ENCODE data around the gene CLCN7.
A peak's percentile ranks its signal among the peaks of the same experiment; 100 is the strongest.

Gene CLCN7

GRCh38 chr16:1474796-1475551 is at the start of gene CLCN7:
Gene CLCN7 (minus strand): TSS chr16:1475028. CDS start chr16:1474974, 54 bp downstream.
- peak; percentile 87 for DNase-seq

- no peak for DNase-seq
Measured at GRCh38 chr16:1524366-1524765, 49.5 kb upstream of the CLCN7 start.

DNA sequence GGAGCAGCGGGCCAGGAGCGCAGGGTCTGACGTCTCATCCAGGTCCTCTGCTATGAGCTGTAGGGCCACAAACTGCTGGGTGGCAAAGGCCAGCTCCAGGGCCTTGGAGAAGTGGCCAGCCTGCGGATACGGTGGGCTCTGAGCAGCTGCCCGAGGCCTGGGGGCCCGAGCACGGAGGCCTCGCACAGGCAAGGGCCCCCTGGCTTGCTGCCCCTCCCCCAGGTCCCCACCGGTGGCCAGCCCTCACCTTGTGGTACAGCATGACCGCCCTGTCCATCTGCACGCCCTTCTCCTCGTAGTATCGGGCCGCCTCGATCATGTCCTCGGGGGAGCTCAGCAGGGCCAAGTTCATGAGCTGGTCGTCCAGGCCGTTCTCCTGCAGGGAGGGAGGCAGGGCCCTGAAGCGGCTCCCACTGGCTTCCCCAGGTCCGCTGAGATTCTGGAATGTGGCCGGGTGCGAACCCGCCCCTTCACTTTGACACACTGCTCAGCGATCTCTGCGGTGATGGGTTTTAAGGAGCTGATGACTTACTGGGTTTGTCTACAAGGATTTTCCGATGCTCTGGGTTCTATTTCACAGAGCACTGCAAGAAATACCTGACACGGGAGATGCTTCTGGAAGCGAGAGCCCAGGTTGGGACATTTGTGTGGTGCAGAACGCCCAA is 48.9 kb upstream of the CLCN7 start:
- no peak for DNase-seq

GRCh38 chr16:1520461-1520860 is 45.6 kb upstream of the CLCN7 start:
- no peak for DNase-seq

GRCh38 chr16:1519831-1520230 is 45.0 kb upstream of the CLCN7 start:
- DNase-seq = no peak

GRCh38 chr16:1518626-1519135 is 43.9 kb upstream of the CLCN7 start:
- DNase-seq = no peak

DNA sequence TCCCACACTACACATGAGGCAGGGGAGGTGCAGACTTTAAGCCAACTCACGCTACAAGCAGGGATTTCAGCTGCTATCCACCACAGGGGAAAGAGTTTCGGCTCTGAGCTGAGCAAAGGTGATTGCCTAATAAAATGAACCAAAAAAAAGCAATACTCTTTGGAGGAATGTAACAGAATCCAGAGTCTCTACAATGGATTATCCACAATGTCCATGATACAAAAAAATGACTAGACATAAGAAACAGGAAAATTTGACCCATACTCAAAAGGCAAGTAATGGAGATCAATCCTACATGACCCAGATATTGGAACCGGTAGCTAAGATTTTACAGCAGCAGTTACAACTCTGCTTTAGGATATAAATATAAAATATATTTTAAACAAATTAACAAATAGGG is 39.7 kb upstream of the CLCN7 start:
- DNase-seq = no peak

GRCh38 chr16:1512774-1513173 is 37.9 kb upstream of the CLCN7 start:
- no peak for DNase-seq

DNA sequence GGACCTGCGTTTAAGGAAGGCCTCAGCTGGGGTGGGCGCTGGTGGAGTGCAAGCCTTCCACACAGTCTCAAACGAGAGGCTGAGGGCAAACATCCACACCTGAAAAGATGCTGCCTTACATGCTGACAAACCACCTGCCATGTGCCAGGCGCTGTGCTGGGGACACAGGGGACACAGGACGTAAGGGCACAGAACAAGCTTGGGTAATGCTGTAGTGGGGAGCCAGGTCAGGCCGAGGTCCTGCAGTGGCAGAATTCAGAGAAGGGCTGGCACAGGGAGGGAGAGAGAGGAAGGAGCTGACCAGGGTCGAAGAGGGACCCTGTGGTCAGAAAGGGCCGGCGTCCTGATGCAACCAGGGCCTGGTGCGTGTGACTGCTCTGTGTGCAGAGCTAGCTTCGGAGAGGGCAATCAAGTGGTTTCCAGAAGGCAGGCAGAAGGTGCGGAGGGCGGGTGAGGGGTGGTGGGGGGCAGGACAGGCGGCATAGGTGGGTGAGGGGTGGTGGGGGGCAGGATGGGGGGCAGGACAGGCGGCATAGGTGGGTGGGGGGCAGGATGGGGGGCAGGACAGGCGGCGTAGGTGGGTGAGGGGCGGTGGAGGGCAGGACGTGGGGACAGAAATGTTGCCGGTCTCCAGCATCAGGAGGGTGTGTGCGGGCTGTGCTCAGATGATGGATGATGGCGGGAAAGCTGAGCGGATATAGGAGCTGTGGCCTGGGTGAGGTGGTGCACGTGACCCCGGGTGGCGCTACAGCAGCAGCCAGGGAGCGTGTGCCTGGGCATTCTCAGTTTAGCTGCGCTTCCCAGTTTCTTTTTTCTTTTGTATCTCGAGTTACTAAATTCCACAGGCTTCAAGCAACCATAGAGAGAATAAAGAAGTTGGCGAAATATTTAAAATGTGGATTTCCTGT is 37.1 kb upstream of the CLCN7 start:
- no peak for DNase-seq

DNA sequence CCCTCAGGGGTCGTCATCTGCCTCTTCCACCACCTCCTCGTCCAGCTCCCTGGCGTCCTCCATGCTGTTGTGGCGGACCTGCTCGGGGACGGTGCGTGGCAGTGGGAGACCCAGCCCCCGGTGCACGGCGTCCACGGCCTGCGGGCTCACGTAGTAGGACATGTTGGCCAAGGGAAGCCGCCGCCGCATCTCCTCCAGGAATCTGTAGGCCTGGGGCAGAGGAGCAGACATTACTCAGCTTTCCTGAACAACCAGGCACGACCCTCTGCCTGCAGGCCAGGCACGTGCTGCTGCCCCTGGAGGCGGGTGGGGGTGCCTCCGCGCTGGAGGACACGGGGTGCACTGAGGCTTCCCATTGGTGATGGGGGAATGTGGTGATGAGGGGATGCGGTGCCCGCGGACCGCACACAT is 36.1 kb upstream of the CLCN7 start:
- no peak for DNase-seq

DNA sequence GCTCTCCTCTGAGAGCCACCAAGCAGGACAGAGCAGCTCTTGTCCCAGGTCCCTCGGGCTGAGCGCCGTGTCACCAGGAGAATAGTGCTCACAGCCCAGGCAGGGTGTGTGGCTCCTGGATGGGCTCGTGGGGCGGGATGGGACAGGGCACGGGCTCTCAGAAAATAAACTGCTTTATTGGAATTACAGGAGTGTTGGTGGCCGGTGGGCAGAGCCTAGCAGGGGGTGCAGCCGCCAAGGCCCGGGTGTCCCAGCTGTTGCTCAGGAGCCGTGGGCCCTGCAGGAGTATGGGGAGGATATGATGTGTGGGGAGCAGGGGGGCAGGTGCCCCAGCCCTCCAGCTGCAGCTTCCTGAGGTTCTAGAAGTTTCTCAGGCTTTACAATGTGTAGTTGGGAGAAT is 35.4 kb upstream of the CLCN7 start:
- DNase-seq = no peak

GRCh38 chr16:1509307-1510221 is 34.7 kb upstream of the CLCN7 start:
- no peak for DNase-seq

- no peak for DNase-seq
Measured at GRCh38 chr16:1508494-1509187, 33.8 kb upstream of the CLCN7 start.

DNA sequence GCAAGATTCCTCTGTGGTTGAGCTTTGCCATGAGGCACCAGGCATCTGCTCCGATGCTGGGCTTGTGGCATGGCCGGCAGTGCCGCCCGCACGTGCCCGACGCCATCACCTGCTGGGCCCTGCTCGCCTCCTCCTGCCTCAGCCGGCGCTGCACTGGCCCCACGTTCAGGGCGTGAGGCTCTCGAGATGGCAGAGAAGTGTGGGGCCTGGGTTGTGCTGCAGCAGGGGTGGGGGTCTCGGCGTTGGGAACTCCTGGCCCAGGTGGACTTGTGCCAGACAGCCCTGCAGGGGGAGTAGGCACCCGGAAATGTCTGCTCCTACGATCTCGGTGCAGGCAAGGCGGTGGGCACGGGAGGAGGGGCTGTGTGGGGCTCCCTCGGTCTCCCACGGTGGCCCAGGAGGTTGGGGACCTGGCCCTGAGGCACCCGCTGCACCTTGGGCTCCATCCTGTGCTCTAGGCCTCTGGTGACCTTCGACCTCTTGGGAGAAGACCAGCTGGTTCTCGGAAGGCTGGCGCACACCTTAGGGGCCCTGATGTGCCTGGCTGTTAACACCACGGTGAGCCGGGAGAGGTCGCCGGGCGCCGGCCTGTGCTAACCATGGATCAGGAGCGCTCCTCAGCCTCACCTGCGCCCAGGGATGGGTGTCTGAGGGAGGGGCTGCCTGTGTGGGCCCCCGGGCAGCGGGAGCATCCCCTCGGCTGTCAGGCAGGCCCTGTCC is 31.8 kb upstream of the CLCN7 start:
- no peak for DNase-seq

GRCh38 chr16:1505912-1506311 is 31.1 kb upstream of the CLCN7 start:
- no peak for DNase-seq

- no peak for DNase-seq
Measured at GRCh38 chr16:1505073-1505844, 30.4 kb upstream of the CLCN7 start.

DNA sequence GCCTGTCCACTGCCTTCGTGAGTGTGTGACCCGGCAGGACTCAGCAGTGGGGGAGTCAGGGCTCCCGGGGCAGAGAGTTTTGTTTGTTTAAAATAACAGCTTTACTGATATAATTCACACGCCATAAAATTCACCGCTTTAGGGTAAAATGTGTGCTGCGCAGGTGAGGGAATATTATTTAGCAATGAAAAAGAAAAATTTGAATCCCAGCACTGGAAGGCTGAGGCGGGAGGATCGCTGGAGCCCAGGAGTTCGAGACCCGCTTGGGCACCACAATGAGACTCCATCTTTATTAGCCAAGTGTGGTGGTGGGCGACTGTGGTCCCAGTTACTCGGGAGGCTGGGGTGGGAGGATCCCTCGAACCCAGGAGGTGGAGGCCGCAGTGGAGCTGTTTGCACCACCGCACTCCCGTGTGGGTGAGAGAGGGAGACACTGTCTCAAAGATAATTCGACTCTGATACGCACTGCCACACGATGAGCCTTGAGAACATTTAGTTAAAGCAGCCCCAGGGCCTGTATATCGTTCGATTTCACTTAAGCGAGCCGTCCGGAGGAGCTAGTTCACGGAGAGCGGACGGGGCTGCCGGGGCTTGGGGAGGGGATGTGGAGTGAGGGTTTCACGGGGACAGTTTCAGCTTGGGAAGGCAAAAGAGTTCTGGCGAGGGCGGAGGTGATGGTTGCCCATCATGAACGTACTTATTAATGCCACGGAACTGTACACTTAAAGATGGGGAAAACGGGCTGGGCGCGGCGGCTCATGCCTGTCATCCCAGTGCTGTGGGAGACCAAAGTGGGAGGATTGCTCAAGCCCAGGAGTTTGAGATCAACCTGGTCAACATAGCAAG is 28.5 kb upstream of the CLCN7 start:
- no peak for DNase-seq

GRCh38 chr16:1502092-1503004 is 27.5 kb upstream of the CLCN7 start:
- no peak for DNase-seq

Data from activated CD8-positive, alpha-beta memory T cell treated with anti-CD3 and anti-CD28 coated beads, Interleukin-2, amount 50 U/mL, for 4 hours (primary cell).